Measurements from ENCODE around the gene RAB6B. TPM values are rescaled to one million over a fixed set of nuclear protein-coding genes. Genes with fewer than 3 reads are reported as not detected.

Gene RAB6B
- total RNA-seq, 1 donor from 2014 or later = 0.07 TPM

DNA sequence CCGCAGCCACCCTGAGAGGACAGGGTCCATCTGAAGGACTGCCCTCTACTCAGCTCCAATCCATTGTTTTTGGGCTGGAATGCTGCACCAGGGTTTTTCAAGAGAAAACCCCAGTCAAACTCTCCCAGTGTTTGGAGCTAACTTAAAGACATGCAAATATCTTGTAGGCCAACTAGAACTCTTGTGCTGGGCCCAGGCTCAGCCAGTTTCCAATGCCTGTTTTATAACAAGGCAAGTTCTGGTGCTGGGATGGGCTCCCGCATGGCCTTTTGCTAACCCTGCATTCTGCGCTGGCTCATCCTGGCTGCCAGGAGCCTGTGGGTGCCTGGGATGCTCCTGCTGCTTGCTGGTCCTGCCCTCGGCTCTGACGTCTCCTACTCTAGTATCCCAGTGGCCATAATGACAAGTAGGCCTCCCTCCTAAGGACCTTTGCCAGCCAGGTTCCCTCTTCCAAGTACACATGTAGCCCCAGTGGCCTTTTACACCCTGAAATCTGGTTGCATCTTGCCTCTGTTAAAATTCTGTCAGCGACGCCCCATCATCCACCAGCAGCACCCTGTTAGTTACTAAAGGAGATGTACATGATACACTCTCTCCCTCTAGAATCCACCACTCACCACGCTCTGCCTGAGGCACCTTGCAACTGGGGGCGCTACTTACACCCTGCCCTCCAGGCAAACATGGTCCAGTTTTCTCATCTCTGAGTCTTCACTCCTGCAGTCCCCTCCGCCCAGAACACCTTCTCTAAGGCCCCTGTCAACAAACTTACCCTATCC is 30.5 kb upstream of the RAB6B start:
- Mint-ChIP-seq H3K4me3 (no peak overlapping the region), H3K36me3 (ENCODE audit: low read depth) (no peaks in the 10 kb centered on the region), H3K9me3 (no peaks in the 10 kb centered on the region), H3K4me1 (peaks cover 5% of the 10 kb centered on the region), H3K27ac (no peak overlapping the region), H3K27me3 (peaks cover 42% of the 10 kb centered on the region)
- peak; percentile 55 for DNase-seq
- intact Hi-C loops (cut with micrococcal nuclease) = loop anchor here (5.0 to 10.0 kb wide), 4 partner anchors 269 to 1204 kb away; partner anchors contain the start of genes ANAPC13, CEP63 and NPHP3

DNA sequence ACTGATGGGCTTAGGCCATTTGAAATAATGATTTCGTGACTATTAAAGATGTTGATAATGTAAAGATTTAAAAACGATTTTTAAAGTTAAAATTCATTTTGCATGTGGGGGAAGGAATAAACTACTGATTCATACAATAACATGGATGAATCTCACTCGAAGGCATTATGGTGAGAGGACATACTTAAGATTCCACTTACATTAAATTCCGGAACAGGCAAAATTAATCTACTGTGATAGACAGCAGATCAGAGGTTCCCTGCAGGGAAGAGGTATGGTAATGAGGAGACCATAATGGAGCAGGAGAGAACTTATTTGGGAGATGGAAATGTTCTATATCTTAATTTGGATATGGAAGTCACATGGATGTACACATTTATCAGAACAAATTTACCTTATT is 28.4 kb upstream of the RAB6B start:
- no peak for DNase-seq
- intact Hi-C loops (cut with micrococcal nuclease) = loop anchor here (10.0 kb wide), 3 partner anchors 271 to 561 kb away; partner anchors contain the start of genes ANAPC13 and CEP63
- no peaks in the 10 kb centered on the region for H3K36me3 Mint-ChIP-seq (ENCODE audit: low read depth)
- peaks cover 48% of the 10 kb centered on the region for H3K27me3 Mint-ChIP-seq
- no peak overlapping the region for H3K4me3 Mint-ChIP-seq
- no peak overlapping the region for H3K27ac Mint-ChIP-seq
- peaks cover 5% of the 10 kb centered on the region for H3K4me1 Mint-ChIP-seq
- no peaks in the 10 kb centered on the region for H3K9me3 Mint-ChIP-seq

DNA sequence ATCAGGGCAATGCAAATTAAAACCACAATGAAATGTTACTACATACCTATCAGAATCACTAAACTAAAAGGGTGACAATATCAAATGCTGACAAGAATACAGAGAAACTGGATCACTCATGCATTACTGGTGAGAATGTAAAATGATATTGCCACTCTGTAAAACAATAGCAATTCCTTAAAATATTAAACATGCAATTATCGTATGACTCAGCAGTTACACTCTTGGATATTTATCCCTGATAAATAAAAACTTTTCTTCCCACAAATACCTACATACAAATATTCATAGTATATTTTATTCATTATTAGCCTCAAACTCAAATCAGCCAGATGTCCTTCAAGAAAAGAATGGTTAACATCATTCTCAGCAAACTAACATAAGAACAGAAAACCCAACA is 25.9 kb upstream of the RAB6B start:
- no peaks in the 10 kb centered on the region for H3K36me3 Mint-ChIP-seq (ENCODE audit: low read depth)
- no peak overlapping the region for H3K27ac Mint-ChIP-seq
- H3K4me3 Mint-ChIP-seq = no peak overlapping the region
- no peak for DNase-seq
- H3K9me3 Mint-ChIP-seq = peaks cover 4% of the 10 kb centered on the region
- intact Hi-C loops (cut with micrococcal nuclease) = loop anchor here (10.0 kb wide), 3 partner anchors 273 to 563 kb away; partner anchors contain the start of genes ANAPC13 and CEP63
- no peaks in the 10 kb centered on the region for H3K4me1 Mint-ChIP-seq
- H3K27me3 Mint-ChIP-seq = peaks cover 43% of the 10 kb centered on the region

DNA sequence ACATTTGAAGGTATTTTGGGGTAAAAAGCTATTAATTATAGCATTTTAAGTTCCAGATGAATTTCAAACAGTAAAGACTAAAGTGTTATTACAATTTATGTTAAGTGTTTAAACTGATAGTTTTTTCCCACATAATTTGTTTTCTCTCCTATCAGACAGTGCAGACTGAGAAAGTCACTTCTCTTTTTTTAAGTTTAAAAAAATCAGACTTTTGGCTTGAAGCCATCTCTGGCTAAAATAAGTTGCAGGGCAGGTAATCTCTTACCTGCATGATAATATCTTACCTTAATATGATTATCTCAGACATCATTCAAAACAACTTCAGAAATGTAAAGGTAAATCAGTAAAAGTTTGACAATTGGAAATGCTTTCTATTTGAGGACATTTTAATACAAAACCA is 21.5 kb upstream of the RAB6B start:
- intact Hi-C loops (cut with micrococcal nuclease) = no loop called here
- H3K9me3 Mint-ChIP-seq = peaks cover 4% of the 10 kb centered on the region
- DNase-seq = no peak
- no peak overlapping the region for H3K4me3 Mint-ChIP-seq
- no peaks in the 10 kb centered on the region for H3K4me1 Mint-ChIP-seq
- no peaks in the 10 kb centered on the region for H3K36me3 Mint-ChIP-seq (ENCODE audit: low read depth)
- H3K27ac Mint-ChIP-seq = no peak overlapping the region
- H3K27me3 Mint-ChIP-seq = peaks cover 26% of the 10 kb centered on the region

DNA sequence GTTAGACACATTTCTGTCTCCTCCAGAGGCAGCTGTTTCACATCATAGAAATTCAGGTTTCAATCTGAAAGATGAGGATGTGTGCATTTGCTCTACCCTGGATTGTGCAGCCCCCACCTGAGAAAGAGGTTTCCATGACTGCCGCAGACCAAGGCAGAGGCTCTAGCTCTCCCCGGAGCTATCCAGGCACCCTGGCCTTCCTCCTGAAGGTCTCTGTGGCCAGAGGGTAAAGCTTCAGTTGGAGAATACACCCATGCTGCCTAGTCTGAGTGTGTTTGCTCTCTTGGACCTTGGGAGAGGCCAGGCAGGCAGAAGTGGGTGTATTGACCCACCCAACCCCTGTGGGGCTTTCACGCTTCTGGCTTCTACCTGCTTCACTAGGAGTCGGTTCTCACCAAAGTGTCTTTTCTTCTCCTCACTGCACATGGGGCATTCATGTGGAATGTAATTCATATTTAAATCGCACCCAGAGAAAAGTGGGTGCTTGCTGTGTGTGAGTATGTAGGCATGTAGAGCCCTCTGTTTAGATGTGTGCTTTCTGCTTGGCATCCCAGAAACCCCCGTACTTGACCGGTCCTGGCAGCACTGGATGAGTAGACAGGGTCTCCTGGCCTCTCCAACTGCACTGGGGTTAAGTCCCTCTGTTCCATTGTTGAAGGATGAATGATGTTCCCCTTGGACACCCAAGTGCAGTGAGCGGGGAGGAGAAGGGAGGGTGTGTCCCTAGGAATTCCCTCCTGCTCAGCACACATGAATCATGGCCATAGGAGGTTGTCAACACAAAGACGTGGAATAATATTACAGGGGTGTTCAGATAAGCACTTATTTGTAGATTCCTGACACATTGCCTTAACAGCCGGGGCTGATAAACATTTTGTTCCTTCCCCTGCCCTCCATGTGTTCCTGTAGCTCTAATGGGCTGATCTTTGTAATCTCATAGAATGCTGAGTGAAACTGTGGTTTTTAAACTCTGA is 20.3 kb upstream of the RAB6B start:
- Mint-ChIP-seq H3K4me3 (no peak overlapping the region), H3K4me1 (no peaks in the 10 kb centered on the region), H3K36me3 (ENCODE audit: low read depth) (no peaks in the 10 kb centered on the region), H3K27me3 (peaks cover 19% of the 10 kb centered on the region), H3K9me3 (peaks cover 4% of the 10 kb centered on the region), H3K27ac (no peak overlapping the region)
- intact Hi-C loops (cut with micrococcal nuclease) = no loop called here
- DNase-seq = no peak

DNA sequence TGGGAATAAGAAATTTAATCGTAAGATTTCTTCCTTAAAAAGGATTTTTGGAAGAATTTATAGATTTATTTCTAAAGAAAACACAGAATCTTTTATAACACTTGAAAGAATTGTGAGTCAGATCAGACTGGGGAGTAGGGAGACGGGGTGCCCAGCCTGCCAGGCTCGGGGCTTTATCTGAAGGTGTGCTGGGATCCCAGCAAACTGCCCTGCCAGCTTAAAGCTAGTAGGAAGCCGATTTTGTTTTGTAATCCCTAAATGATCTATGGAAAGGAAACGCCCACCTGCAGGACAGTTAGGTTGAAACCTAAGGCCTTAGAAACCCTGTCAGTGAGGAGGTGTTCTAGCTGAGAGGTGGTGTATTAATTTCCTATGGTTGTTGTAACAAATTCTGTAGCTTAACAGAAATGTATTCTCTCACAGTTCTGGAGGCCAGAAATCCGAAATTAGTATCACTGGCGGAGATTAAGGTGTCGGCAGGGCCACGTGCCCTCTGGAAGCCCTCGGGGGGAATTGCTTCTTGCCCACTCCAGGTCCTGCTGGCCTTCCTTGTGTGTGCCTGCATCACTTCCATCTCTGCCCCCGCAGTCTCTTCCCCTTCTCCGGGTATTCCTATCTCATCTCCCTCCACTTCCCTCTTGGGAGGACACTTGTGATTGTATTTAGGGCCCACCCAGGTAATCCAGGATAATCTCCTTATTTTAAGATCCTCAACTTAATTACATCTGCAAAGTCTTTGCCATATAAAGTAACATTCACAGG is 19.3 kb upstream of the RAB6B start:
- Mint-ChIP-seq H3K4me3 (no peak overlapping the region), H3K4me1 (no peaks in the 10 kb centered on the region), H3K36me3 (ENCODE audit: low read depth) (no peaks in the 10 kb centered on the region), H3K9me3 (peaks cover 4% of the 10 kb centered on the region), H3K27ac (no peak overlapping the region), H3K27me3 (peaks cover 22% of the 10 kb centered on the region)
- no peak for DNase-seq
- intact Hi-C loops (cut with micrococcal nuclease) = no loop called here

DNA sequence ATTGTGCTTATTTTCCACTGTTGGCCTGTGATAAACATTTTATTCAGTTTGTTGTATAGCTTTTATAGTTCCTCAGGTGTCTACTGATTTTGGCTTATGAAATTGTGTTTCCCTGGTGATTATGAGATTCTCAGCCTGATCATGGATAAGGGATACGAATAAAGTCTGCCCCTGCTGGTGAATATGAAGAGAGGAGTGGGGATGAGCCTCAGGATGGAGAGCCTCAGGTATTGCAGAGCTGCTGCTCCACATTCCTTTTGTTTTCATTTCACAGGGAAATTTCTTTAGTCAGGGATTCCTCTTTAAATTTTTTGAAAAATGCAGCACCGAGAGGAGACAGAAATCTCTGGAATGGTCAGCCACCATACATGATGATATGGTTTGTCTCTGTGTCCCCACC is 14.7 kb upstream of the RAB6B start:
- Mint-ChIP-seq H3K9me3 (no peaks in the 10 kb centered on the region), H3K27me3 (peaks cover 15% of the 10 kb centered on the region), H3K4me1 (no peaks in the 10 kb centered on the region), H3K27ac (no peak overlapping the region), H3K36me3 (ENCODE audit: low read depth) (no peaks in the 10 kb centered on the region), H3K4me3 (no peak overlapping the region)
- intact Hi-C loops (cut with micrococcal nuclease) = no loop called here
- DNase-seq = no peak

DNA sequence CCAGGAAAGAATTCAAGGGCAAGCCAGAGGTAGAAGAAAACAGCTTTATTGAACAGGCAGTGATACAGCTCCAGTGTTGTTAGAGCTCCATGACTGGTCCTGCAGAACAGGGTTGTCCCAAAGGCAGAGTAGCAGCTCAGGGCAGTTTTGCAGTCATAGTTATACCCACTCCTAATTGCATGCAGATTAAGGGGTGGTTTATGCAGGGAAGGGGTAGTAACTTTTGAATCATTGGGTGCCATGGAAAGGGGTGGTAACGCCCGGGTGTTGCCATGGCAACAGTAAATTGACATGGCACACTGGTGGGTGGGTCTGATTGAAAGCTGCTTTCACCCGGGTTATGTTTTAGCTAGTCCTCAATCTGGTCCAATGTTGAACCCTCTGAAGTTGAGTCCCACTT is 9.7 kb upstream of the RAB6B start:
- DNase-seq = no peak
- H3K4me1 Mint-ChIP-seq = no peaks in the 10 kb centered on the region
- intact Hi-C loops (cut with micrococcal nuclease) = no loop called here
- peaks cover 4% of the 10 kb centered on the region for H3K9me3 Mint-ChIP-seq
- H3K36me3 Mint-ChIP-seq (ENCODE audit: low read depth) = no peaks in the 10 kb centered on the region
- peaks cover 41% of the 10 kb centered on the region for H3K27me3 Mint-ChIP-seq
- no peak overlapping the region for H3K27ac Mint-ChIP-seq
- no peak overlapping the region for H3K4me3 Mint-ChIP-seq

DNA sequence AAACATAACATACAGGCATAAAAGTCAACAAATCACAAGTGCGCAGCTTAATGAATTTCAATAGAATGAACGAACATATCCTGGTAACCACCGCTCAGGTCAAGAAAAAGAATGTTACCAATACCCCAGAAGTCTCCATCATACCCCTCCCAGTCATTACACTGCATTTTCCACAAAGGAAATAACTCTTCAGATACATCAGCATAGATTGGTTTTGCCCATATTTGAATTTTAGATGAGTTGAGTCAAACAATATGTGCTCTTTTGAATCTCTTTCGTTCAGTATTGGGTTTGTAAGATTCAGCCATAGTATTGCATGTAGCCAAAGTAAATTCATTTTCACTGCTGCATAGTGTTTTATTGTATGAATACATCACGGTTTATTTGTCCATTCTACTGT is 6.2 kb upstream of the RAB6B start:
- Mint-ChIP-seq H3K4me1 (no peaks in the 10 kb centered on the region), H3K36me3 (ENCODE audit: low read depth) (no peaks in the 10 kb centered on the region), H3K27me3 (peaks cover 44% of the 10 kb centered on the region), H3K27ac (no peak overlapping the region), H3K4me3 (no peak overlapping the region), H3K9me3 (peaks cover 4% of the 10 kb centered on the region)
- intact Hi-C loops (cut with micrococcal nuclease) = no loop called here
- DNase-seq = no peak

DNA sequence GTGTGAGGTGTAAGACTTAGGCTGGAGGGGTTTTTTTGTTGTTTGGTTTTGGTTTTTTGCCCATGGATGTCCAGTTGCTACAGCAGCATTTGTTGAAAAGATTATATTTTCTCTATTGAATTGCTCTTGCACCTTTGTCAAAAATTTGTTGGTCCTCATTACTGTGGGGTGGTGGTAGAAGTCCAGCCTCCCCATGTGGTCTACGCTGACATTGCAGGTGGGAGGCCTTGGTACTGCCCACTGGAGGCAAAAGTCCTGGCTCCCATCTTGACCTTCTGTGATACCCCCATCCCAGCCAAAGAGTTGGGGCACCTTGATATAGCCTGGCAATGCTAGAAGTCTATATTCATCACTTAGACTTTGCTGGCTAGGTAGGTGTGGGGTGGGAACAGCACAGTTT is 5.4 kb upstream of the RAB6B start:
- Mint-ChIP-seq H3K27ac (no peak overlapping the region), H3K27me3 (peaks cover 52% of the 10 kb centered on the region), H3K4me1 (no peaks in the 10 kb centered on the region), H3K4me3 (no peak overlapping the region), H3K36me3 (ENCODE audit: low read depth) (no peaks in the 10 kb centered on the region), H3K9me3 (peaks cover 4% of the 10 kb centered on the region)
- intact Hi-C loops (cut with micrococcal nuclease) = no loop called here
- DNase-seq = no peak

DNA sequence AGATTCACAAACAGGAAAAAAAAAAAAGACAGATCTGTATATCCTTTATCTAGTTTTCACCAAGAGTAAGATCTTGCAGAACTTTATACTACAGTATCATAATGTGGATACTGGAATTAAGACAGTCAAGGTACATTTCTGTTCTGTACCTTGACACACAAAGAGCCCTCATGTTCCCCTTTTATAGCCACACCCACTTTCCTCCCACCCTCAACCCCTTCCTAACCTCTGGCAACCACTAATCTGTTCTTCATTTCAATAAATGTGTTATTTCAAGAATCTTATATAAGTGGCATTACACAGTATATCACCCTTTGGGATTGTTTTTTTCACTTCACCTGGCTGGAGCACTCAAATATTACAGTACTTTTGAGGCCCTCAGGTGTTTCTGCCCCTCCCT is 3.6 kb upstream of the RAB6B start:
- Mint-ChIP-seq H3K27ac (no peak overlapping the region), H3K9me3 (peaks cover 4% of the 10 kb centered on the region), H3K4me3 (no peak overlapping the region), H3K27me3 (peaks cover 52% of the 10 kb centered on the region), H3K36me3 (ENCODE audit: low read depth) (no peaks in the 10 kb centered on the region), H3K4me1 (no peaks in the 10 kb centered on the region)
- intact Hi-C loops (cut with micrococcal nuclease) = no loop called here
- DNase-seq = no peak

DNA sequence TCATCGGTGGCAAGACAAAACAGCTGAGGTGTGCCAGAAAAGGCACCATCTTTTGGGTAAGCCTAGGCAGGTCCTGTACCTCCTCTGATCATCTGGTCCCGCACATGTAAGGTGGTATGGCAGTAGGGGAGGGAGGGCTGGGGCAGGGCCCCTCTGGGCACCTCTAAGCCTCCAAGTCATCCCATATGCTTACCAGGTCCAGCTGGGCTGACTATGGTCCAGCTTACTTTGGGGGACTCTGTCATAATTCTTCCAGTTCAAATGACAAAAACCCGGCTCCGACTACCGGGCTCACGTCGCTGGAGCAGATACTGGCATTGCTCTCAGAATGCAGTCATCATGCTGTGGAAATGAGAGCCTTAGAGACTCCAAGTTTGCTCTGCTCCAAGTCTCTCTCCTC is 1.9 kb upstream of the RAB6B start:
- no peaks in the 10 kb centered on the region for H3K4me1 Mint-ChIP-seq
- intact Hi-C loops (cut with micrococcal nuclease) = no loop called here
- peaks cover 59% of the 10 kb centered on the region for H3K27me3 Mint-ChIP-seq
- no peaks in the 10 kb centered on the region for H3K36me3 Mint-ChIP-seq (ENCODE audit: low read depth)
- no peak overlapping the region for H3K27ac Mint-ChIP-seq
- no peak overlapping the region for H3K4me3 Mint-ChIP-seq
- DNase-seq = no peak
- H3K9me3 Mint-ChIP-seq = no peaks in the 10 kb centered on the region

DNA sequence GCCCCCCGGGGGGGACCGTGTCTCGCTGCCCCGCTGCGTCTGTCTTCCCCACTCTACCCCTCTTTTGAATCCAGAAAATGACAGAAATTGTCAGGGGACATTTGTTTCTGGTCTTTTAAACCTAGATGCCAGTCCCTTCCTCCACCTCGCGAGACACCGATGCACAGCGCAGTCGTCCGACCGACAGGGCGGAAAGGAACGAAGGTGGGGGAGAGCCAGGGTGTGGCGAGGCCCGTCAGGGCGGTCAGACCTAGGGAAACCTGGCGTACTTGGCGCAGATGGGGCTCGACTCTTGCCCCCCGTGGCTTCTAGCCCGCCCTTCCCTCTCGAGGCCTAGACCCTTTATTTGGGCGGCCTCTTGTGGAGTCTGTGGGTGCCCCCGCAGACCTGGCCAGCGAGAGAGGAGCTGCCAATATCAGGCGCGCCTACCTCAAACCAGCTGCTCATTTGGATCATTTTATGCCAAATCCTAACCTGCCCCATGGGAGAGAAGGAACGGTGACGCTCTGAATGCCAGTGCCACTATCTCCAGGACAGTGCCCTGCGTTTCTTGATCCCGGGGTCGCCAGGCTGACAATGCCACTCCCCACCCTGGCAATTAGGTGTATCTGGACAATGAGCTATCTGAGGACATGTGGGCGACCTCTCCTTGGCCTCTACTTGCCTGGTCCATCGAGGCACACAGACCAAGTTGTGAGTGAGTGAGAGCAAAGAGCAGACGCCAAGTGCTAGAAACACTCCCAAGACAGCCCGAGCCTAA is 500 bp upstream of the RAB6B start:
- intact Hi-C loops (cut with micrococcal nuclease) = no loop called here
- peak; percentile 51 for DNase-seq
- peaks cover 57% of the 10 kb centered on the region for H3K27me3 Mint-ChIP-seq
- no peaks in the 10 kb centered on the region for H3K9me3 Mint-ChIP-seq
- H3K4me3 Mint-ChIP-seq = peak overlapping the region; percentile 56
- H3K27ac Mint-ChIP-seq = no peak overlapping the region
- H3K36me3 Mint-ChIP-seq (ENCODE audit: low read depth) = no peaks in the 10 kb centered on the region
- H3K4me1 Mint-ChIP-seq = no peaks in the 10 kb centered on the region

Data from activated CD4-positive, alpha-beta T cell treated with anti-CD3 and anti-CD28 coated beads, Interleukin-2, amount 10 ng/mL, durations not matched to agents 24 days and 14 days (primary cell).